GM12878 (cell line): ENCODE data around the gene RALGAPA2. TPM values are rescaled to one million over a fixed set of nuclear protein-coding genes. Genes with fewer than 3 reads are reported as not detected.

Source experiments
- ATAC-seq: fragments of 200-7000 bp; cut with Tn5 transposase; 3 replicates; pipeline ENCODE4 v1.9.1; 2020; ENCODE audit warnings: mild to moderate bottlenecking, moderate library complexity
- BruUV-seq: library from RNA; stranded (reverse); fragments of 400-500 nt; replicated peaks from 2 replicates; lab custom pipeline; 2021; lab: Mats Ljungman, UMichigan
- CTCF ChIA-PET: fragments of 300-600 bp; sonication (Branson Sonifier 250); formaldehyde crosslinking; extraction: SDS; loops from one replicate; lab custom pipeline; 2021; ENCODE audit warnings: inconsistent platforms; lab: Yijun Ruan, JAX
- POLR2A ChIA-PET: fragments of 350-600 bp; formaldehyde crosslinking; extraction: SDS; loops from one replicate; lab custom pipeline; 2021; ENCODE audit warnings: inconsistent platforms; lab: Charles Lee
- RAD21 ChIA-PET: fragments of 300-600 bp; sonication (Branson Sonifier 250); formaldehyde crosslinking; loops from one replicate; lab custom pipeline; 2023; ENCODE audit warnings: antibody characterized with exemption; ENCODE audit not compliant: unreplicated experiment; lab: Charles Lee
- SMC1A ChIA-PET: fragments of 300-600 bp; sonication (Branson Sonifier 250); formaldehyde crosslinking; loops from one replicate; lab custom pipeline; 2023; ENCODE audit not compliant: unreplicated experiment, uncharacterized antibody; lab: Charles Lee
- DNase-seq: peaks from one replicate; pipeline ENCODE4 v3.0.0-alpha.2; 2011; ENCODE audit warnings: low read depth, low spot score
- FAIRE-seq: peaks from 3 replicates; lab custom pipeline; 2011; peaks lifted over from hg19 to GRCh38; lab: Jason Lieb, UNC
- H2AFZ ChIP-seq: 2 replicates; pipeline ENCODE4 v1.6.0; 2011; ENCODE audit warnings: low read depth, low read length, control low read depth; ENCODE audit not compliant: control insufficient read depth
- H3K27ac ChIP-seq: 2 replicates; pipeline ENCODE4 v1.5.1; 2011; ENCODE audit warnings: control low read depth; ENCODE audit not compliant: control insufficient read depth, insufficient read depth
- H3K27me3 ChIP-seq, 2 experiments: replicated peaks in 1 of 2; 2 replicates each; pipeline versions ENCODE4 v1.6.0 to v1.6.1; 2011; ENCODE audit warnings: low read length in 1 of 2; ENCODE audit not compliant: control insufficient read depth in 2 of 2, insufficient read depth in 2 of 2
- H3K36me3 ChIP-seq, 2 experiments: 2 replicates each; pipeline ENCODE4 v1.5.1; 2011; ENCODE audit warnings: low read length in 1 of 2; ENCODE audit not compliant: control insufficient read depth in 2 of 2, insufficient read depth in 2 of 2
- H3K4me1 ChIP-seq: 2 replicates; pipeline ENCODE4 v1.6.1; 2011; ENCODE audit warnings: mild to moderate bottlenecking, low read length, moderate library complexity, mixed read lengths; ENCODE audit not compliant: control insufficient read depth, insufficient read depth
- H3K4me2 ChIP-seq: 2 replicates; pipeline ENCODE4 v1.6.0; 2011; ENCODE audit warnings: control low read depth; ENCODE audit not compliant: control insufficient read depth, insufficient read depth
- H3K4me3 ChIP-seq: fragments of 200-600 bp; sonication (generic); 2 replicates; pipeline ENCODE4 v1.5.1; 2016
- H3K79me2 ChIP-seq: 2 replicates; pipeline ENCODE4 v1.6.0; 2011; ENCODE audit warnings: low read length; ENCODE audit not compliant: control insufficient read depth, insufficient read depth
- H3K9ac ChIP-seq: 2 replicates; pipeline ENCODE4 v1.8.0; 2011; ENCODE audit warnings: low read length, control low read depth, mixed read lengths; ENCODE audit not compliant: control insufficient read depth, insufficient read depth
- H3K9me3 ChIP-seq: replicated peaks from 3 replicates; pipeline ENCODE4 v1.5.1; 2011; ENCODE audit warnings: mild to moderate bottlenecking, low read length; ENCODE audit not compliant: control insufficient read depth, insufficient read depth
- H4K20me1 ChIP-seq: 2 replicates; pipeline ENCODE4 v1.6.0; 2011; ENCODE audit not compliant: control insufficient read depth, insufficient read depth
- CHD4 ChIP-seq: fragments of 200-600 bp; sonication (generic); IDR thresholded peaks from 2 replicates; pipeline ENCODE4 v1.6.1; 2016; ENCODE audit warnings: mild to moderate bottlenecking
- MEF2B ChIP-seq: fragments of 450-650 bp; IDR thresholded peaks from 2 replicates; pipeline ENCODE4 v1.6.1; 2018; ENCODE audit warnings: mild to moderate bottlenecking, moderate library complexity; ENCODE audit not compliant: partially characterized antibody, poor library complexity, severe bottlenecking
- MYB ChIP-seq: fragments of 150-350 bp; IDR thresholded peaks from 2 replicates; pipeline ENCODE4 v1.6.1; 2014; ENCODE audit warnings: mild to moderate bottlenecking, low read depth, low read length, borderline replicate concordance
- POLR2AphosphoS2 ChIP-seq: IDR thresholded peaks from 2 replicates; pipeline ENCODE4 v1.6.1; 2011; ENCODE audit warnings: low read depth, mild to moderate bottlenecking, low read length, improper control_type of control experiment, moderate library complexity
- SMAD1 ChIP-seq: fragments of 450-650 bp; IDR thresholded peaks from 2 replicates; pipeline ENCODE4 v1.6.1; 2018; ENCODE audit warnings: mild to moderate bottlenecking, low read depth; ENCODE audit not compliant: partially characterized antibody
- STAT1 ChIP-seq: fragments of 450-650 bp; conservative IDR thresholded peaks from 2 replicates; pipeline ENCODE4 v1.6.1; 2014; ENCODE audit warnings: antibody characterized with exemption, mild to moderate bottlenecking
- SUZ12 ChIP-seq: fragments of 200-600 bp; sonication (generic); IDR thresholded peaks from one replicate; pipeline ENCODE4 v1.6.1; 2018; ENCODE audit warnings: antibody characterized with exemption, mild to moderate bottlenecking; ENCODE audit not compliant: unreplicated experiment
- WRNIP1 ChIP-seq: IDR thresholded peaks from 2 replicates; pipeline ENCODE4 v1.6.1; 2011; ENCODE audit warnings: low read depth, low read length, improper control_type of control experiment, borderline replicate concordance
- YBX1 ChIP-seq: fragments of 450-650 bp; IDR thresholded peaks from 2 replicates; pipeline ENCODE4 v1.6.1; 2016; ENCODE audit warnings: antibody characterized with exemption
- WGBS: methylation state at CpG from one replicate; pipeline ENCODE4 v1.1.6; 2016; ENCODE audit warnings: low lambda C conversion rate; ENCODE audit not compliant: insufficient replicate concordance, insufficient coverage; ENCODE audit errors: missing lambda C conversion rate; 5-methylcytosine and 5-hydroxymethylcytosine counted together
- in situ Hi-C: fragments of 300-500 bp; cut with MboI; formaldehyde crosslinking; loops from 9 replicates; pipeline ENCODE4 v1.14.3; 2018; ENCODE audit warnings: mixed read lengths
- intact Hi-C: fragments of 100-400 bp; cut with micrococcal nuclease; formaldehyde crosslinking; loops from one replicate; pipeline ENCODE4 v1.14.2; 2022; ENCODE audit not compliant: unreplicated experiment
- polyA plus RNA-seq, 11 experiments: library from polyadenylated mRNA; depleted of rRNA in 4 of 11; unstranded in 6 of 11; stranded (reverse) in 5 of 11; fragments of >200 nt; fragmentation: Nextera tagmentation in 4 of 11; fragmentation: Illumina TruSeq in 1 of 11; extraction: Ambion mirVana in 4 of 11; extraction: Trizol in 1 of 11; gene quantifications; 1 replicate in 1 of 11; 2 replicates in 10 of 11; pipeline versions ENCODE4 v1.2.1 to v1.2.3, GENCODE V29; 2011 to 2016; ENCODE audit warnings: inconsistent platforms in 2 of 11, missing spikeins in 2 of 11, low read depth in 1 of 11
- total RNA-seq, 4 experiments: library from RNA; depleted of rRNA in 3 of 4; stranded (reverse); fragments of >200 nt in 3 of 4; fragmentation: Illumina TruSeq in 1 of 4; extraction: Trizol in 1 of 4; gene quantifications; 2 replicates each; pipeline versions ENCODE4 v1.2.1 to v1.2.3, GENCODE V29; 2013 to 2021
- TF ChIP-seq, protein P1 (sequence below): fragments of 450-650 bp; formaldehyde crosslinking; IDR thresholded peaks from 2 replicates; pipeline ENCODE4 v1.4.0; 2020; ENCODE audit warnings: mild to moderate bottlenecking, moderate library complexity
- TF ChIP-seq, protein P2 (sequence below): IDR thresholded peaks from 2 replicates; pipeline ENCODE4 v1.6.1; 2011; ENCODE audit warnings: low read depth, mild to moderate bottlenecking, low read length, moderate library complexity, borderline replicate concordance; ENCODE audit errors: extremely low read depth
- TF ChIP-seq, protein P3 (sequence below): fragments of 150-350 bp; IDR thresholded peaks from 2 replicates; pipeline ENCODE4 v1.6.1; 2016; ENCODE audit warnings: low read depth, low read length
- TF ChIP-seq, protein P4 (sequence below): IDR thresholded peaks from 2 replicates; pipeline ENCODE4 v1.6.1; 2011; ENCODE audit warnings: borderline replicate concordance, low read depth, mild to moderate bottlenecking, moderate library complexity, low read length; ENCODE audit not compliant: insufficient read depth, poor library complexity, severe bottlenecking
- TF ChIP-seq, protein P5 (sequence below): fragments of 450-650 bp; IDR thresholded peaks from 2 replicates; pipeline ENCODE4 v1.6.1; 2017; ENCODE audit warnings: borderline replicate concordance

RALGAPA2 gene
- total and polyA plus RNA-seq, 10 of the 15 experiments (the other 5 are each of a cell fraction or from before 2014, with no cell fraction given), result 2.9 to 29.4 (median 19.6) TPM

DNA sequence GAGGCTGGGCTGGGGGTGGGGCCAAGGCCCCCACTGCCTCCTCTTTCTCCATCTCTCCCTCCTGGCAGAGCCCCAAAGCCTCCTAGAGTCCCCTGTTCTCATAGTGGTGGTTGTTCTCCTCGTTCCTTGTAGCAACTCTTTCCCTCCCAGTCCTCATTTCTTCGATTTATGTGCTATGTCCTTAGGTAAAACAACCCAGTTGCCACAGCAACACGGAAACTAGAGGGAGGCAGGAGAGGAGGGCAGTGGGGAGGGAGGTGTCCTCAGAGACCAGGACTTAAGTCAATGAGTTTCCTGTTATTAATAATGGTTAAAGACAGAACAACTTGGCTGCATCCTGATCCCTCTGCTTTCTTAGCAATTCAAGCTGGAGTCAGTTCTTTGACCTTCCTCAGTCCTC lies 183.6 kb downstream of the RALGAPA2 start:
- peaks cover 2 to 3% of the 10 kb centered on the region in 2 experiments; a peak in 3 of 4 replicates for H3K36me3 ChIP-seq
- SMC1A ChIA-PET, result interaction anchor here (0.8 kb wide), 1 partner anchor 9 kb away, joined by 3 read pairs; no protein-coding TSS in a partner anchor
- no peak overlapping the region for H2AFZ ChIP-seq
- WGBS, result 48% methylated on average over 3 of the region's 3 CpGs
- no TSS peak for BruUV-seq
- DNase-seq (no peak), ATAC-seq (no peak), FAIRE-seq (no peak)
- H3K4me2 ChIP-seq, result no peak overlapping the region
- in situ Hi-C loops, result no loop called here
- H4K20me1 ChIP-seq, result no peaks in the 10 kb centered on the region
- no peak overlapping the region for H3K27ac ChIP-seq
- CTCF ChIA-PET, result no interaction called here
- H3K4me1 ChIP-seq, result no peaks in the 10 kb centered on the region
- H3K79me2 ChIP-seq, result no peaks in the 10 kb centered on the region
- no peaks in the 10 kb centered on the region for H3K9me3 ChIP-seq
- H3K27me3 ChIP-seq, result no peaks in the 10 kb centered on the region
- POLR2A ChIA-PET, result no interaction called here
- intact Hi-C loops, result no loop called here
- RAD21 ChIA-PET, result no interaction called here
- no peak overlapping the region for H3K4me3 ChIP-seq
- no peak overlapping the region for H3K9ac ChIP-seq
- TF ChIP-seq POLR2AphosphoS2 (no peak), STAT1 (no peak), YBX1 (no peak), WRNIP1 (no peak), MEF2B (no peak), SMAD1 (no peak), SUZ12 (no peak), MYB (no peak), CHD4 (no peak)
- TF ChIP-seq, protein P1, sequence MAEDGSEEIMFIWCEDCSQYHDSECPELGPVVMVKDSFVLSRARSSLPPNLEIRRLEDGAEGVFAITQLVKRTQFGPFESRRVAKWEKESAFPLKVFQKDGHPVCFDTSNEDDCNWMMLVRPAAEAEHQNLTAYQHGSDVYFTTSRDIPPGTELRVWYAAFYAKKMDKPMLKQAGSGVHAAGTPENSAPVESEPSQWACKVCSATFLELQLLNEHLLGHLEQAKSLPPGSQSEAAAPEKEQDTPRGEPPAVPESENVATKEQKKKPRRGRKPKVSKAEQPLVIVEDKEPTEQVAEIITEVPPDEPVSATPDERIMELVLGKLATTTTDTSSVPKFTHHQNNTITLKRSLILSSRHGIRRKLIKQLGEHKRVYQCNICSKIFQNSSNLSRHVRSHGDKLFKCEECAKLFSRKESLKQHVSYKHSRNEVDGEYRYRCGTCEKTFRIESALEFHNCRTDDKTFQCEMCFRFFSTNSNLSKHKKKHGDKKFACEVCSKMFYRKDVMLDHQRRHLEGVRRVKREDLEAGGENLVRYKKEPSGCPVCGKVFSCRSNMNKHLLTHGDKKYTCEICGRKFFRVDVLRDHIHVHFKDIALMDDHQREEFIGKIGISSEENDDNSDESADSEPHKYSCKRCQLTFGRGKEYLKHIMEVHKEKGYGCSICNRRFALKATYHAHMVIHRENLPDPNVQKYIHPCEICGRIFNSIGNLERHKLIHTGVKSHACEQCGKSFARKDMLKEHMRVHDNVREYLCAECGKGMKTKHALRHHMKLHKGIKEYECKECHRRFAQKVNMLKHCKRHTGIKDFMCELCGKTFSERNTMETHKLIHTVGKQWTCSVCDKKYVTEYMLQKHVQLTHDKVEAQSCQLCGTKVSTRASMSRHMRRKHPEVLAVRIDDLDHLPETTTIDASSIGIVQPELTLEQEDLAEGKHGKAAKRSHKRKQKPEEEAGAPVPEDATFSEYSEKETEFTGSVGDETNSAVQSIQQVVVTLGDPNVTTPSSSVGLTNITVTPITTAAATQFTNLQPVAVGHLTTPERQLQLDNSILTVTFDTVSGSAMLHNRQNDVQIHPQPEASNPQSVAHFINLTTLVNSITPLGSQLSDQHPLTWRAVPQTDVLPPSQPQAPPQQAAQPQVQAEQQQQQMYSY (CRISPR knock-in tag), result no peak
- TF ChIP-seq, protein P2, sequence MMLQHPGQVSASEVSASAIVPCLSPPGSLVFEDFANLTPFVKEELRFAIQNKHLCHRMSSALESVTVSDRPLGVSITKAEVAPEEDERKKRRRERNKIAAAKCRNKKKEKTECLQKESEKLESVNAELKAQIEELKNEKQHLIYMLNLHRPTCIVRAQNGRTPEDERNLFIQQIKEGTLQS, result no peak
- TF ChIP-seq, protein P3, sequence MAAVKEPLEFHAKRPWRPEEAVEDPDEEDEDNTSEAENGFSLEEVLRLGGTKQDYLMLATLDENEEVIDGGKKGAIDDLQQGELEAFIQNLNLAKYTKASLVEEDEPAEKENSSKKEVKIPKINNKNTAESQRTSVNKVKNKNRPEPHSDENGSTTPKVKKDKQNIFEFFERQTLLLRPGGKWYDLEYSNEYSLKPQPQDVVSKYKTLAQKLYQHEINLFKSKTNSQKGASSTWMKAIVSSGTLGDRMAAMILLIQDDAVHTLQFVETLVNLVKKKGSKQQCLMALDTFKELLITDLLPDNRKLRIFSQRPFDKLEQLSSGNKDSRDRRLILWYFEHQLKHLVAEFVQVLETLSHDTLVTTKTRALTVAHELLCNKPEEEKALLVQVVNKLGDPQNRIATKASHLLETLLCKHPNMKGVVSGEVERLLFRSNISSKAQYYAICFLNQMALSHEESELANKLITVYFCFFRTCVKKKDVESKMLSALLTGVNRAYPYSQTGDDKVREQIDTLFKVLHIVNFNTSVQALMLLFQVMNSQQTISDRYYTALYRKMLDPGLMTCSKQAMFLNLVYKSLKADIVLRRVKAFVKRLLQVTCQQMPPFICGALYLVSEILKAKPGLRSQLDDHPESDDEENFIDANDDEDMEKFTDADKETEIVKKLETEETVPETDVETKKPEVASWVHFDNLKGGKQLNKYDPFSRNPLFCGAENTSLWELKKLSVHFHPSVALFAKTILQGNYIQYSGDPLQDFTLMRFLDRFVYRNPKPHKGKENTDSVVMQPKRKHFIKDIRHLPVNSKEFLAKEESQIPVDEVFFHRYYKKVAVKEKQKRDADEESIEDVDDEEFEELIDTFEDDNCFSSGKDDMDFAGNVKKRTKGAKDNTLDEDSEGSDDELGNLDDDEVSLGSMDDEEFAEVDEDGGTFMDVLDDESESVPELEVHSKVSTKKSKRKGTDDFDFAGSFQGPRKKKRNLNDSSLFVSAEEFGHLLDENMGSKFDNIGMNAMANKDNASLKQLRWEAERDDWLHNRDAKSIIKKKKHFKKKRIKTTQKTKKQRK, result no peak
- TF ChIP-seq, protein P4, sequence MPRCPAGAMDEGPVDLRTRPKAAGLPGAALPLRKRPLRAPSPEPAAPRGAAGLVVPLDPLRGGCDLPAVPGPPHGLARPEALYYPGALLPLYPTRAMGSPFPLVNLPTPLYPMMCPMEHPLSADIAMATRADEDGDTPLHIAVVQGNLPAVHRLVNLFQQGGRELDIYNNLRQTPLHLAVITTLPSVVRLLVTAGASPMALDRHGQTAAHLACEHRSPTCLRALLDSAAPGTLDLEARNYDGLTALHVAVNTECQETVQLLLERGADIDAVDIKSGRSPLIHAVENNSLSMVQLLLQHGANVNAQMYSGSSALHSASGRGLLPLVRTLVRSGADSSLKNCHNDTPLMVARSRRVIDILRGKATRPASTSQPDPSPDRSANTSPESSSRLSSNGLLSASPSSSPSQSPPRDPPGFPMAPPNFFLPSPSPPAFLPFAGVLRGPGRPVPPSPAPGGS, result no peak
- TF ChIP-seq, protein P5, sequence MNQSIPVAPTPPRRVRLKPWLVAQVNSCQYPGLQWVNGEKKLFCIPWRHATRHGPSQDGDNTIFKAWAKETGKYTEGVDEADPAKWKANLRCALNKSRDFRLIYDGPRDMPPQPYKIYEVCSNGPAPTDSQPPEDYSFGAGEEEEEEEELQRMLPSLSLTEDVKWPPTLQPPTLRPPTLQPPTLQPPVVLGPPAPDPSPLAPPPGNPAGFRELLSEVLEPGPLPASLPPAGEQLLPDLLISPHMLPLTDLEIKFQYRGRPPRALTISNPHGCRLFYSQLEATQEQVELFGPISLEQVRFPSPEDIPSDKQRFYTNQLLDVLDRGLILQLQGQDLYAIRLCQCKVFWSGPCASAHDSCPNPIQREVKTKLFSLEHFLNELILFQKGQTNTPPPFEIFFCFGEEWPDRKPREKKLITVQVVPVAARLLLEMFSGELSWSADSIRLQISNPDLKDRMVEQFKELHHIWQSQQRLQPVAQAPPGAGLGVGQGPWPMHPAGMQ, result no peak
